Inferior parietal cortex (tissue), 1 donor: ENCODE results near the gene ADAMTS8.
A peak's percentile ranks its signal among the peaks of the same experiment; 100 is the strongest.
"Not testable (repeated sequence)": the region's sequence is repeated elsewhere in the genome, so short reads cannot be mapped to it uniquely, and the experiment has no call there.

ENCODE experiments used
- DNase-seq: peaks from one replicate; pipeline ENCODE4 v3.0.0-alpha.2; 2016; ENCODE audit errors: extremely low spot score

Gene ADAMTS8

GRCh38 chr11:130438401-130439159 is 10.2 kb upstream of the ADAMTS8 start:
- not testable (repeated sequence) for DNase-seq

GRCh38 chr11:130437848-130438247 is 9.4 kb upstream of the ADAMTS8 start:
- no peak for DNase-seq

DNA sequence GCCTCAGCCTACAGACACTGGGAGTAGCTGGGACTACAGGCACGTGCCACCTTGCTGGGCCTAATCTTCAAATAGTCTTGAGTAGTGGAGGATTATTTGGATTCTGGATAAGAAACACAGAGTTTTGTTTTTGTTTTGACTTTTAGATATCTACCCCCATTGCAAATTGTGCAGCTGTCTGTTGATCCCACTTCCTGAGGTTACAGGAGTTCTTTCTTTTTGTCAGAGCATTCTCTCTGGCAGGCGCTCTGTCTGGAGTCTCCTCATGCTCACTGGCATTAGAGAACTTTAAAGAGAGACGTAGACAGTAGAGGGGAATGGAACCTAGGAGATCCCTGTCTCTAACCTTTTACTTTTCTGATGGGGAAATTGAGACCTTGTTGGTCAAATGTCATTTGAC is 7.8 kb upstream of the ADAMTS8 start:
- DNase-seq = no peak

GRCh38 chr11:130435671-130436070 is 7.3 kb upstream of the ADAMTS8 start:
- no peak for DNase-seq

DNA sequence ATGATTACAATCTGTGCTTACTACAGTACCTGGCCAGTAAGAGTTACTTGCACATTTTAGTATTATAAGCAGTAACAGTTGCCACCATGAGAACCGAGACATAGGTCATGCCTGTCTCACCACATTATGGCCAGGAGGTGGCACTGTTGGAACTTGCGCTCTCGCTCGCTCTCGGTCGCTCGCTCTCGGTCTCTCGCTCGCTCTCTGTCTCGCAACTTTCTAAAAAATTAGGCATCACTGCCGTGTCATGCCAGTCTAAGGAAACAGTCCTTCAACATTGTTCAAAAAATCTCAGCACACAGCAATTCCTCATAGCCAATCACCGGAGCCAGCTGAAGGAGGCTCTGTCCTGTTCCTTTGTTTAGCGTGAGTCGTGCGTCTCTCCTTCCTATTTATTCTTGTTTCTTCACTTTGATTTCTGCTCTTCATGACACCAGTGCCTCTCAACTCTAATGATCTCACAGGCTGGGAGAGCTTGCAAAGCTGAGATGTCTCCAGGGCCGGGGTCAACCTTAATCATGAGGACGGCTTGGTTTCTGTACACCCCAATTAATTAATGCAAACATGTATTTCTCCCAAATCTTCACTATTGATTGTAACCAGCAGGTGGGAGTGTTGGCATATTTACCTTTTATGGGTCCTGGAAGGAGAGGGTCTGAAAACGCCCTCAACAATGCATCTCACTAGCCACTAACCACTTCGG is 6.3 kb upstream of the ADAMTS8 start:
- peak; percentile 93 for DNase-seq

- no peak for DNase-seq
These were observed 4.9 kb upstream of the ADAMTS8 start for GRCh38 chr11:130433357-130433756.

DNA sequence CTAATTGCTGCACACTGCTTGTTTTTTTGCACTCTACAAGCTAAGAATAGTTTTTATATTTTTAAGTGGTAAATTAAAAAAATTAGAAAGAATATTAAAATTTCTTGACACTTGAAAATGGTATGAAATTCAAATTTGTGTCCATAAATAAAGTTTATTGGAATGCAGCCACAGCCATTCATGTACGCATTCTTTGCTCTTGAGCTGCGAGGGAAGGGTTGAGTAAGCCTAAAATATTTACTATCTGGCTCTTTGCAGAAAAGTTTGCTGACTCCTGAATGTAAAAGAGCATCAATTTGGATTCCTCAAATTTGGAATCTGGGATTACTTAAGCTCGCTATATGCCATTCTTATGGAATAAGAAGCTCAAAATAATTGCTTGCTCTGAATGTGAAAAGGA is 3.4 kb upstream of the ADAMTS8 start:
- DNase-seq = no peak

- peak; percentile 82 for DNase-seq
These were observed 2.9 kb upstream of the ADAMTS8 start for GRCh38 chr11:130431331-130431773.

- no peak for DNase-seq
These were observed 1.6 kb upstream of the ADAMTS8 start for GRCh38 chr11:130429983-130430382.

GRCh38 chr11:130429120-130429681 is 792 bp upstream of the ADAMTS8 start:
- DNase-seq = no peak

DNA sequence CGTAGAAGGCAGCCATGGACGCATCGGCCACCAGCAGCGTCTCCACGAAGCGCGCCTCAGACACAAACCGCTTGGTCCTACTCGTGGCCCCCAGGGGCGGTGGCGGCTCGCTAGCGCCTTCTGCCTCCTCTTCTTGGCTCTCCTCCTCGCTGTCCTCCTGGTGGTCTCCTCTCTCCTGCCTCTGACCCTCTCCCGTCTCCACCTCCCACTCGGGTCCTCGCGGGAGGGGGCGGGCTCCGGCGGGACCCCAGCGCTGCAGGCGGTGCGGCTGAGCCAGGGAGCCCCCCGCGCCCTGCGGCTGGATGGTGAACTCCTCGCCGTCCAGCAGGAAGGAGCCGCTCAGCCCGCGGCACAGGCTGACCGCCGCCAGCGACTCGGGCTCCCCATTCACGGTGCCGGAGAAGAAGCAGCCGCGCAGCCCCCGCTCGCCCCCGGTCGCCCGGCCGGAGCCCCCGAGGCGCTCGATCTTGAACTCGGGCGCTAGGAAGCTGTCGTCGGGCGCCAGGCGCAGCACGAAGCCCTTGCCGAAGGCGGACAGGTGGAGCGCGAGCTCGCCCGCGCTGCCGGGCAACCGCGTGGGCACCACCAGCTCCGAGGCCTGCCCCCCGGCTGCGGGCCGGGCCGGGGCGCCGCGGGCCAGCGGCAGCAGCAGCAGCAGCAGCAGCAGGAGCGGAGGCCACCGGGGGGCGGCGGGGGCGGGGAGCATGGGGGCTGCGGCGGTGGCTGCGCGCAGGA is 661 bp downstream of the ADAMTS8 start:
- DNase-seq = no peak

- DNase-seq = no peak
These were observed 1.5 kb downstream of the ADAMTS8 start for GRCh38 chr11:130426837-130427341.

GRCh38 chr11:130426223-130426836 is 2.1 kb downstream of the ADAMTS8 start:
- no peak for DNase-seq

GRCh38 chr11:130425156-130425555 is 3.3 kb downstream of the ADAMTS8 start:
- DNase-seq = no peak

- DNase-seq = no peak
These were observed 3.7 kb downstream of the ADAMTS8 start for GRCh38 chr11:130424613-130425140.

GRCh38 chr11:130423541-130424142 is 4.8 kb downstream of the ADAMTS8 start:
- no peak for DNase-seq

GRCh38 chr11:130422251-130422995 is 6.0 kb downstream of the ADAMTS8 start:
- DNase-seq = no peak

DNA sequence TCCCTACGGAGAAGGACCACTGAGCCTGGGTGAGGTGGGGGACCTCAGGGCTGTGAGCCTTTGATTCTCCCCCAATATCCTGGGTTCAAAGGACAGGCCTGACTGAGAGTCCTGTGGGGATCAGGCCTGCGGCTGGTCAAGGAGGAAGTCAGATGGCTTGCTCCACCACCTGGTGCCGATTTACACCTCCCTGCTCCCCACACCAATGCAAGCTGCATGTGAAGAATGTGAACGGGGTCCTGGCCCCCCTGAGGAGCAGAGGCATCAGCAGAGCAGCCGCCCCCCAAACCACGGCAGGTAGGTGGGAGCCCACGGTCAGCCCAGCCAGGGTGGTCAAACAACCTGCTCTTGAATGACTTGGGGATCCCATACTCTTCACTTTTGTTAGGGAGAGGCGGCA is 6.7 kb downstream of the ADAMTS8 start:
- no peak for DNase-seq

DNA sequence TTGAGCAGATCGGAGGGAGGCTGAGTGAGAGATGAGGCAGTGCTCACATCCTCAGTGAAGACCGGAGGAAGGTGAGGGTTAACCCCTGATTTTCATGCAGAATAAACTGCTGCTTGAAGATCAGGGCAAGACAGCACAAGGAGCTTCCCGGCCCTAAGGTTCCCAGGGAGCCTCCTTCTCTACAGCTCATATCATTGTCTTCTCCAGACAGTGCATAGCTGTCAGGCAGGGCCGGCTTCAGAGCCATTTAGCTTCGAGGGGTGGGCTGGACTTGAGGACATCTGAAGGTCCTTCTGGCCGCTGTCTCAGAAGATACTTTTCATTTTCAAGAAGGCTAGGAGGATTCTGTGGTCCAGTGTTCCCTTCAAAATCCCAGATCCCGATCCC is 7.2 kb downstream of the ADAMTS8 start:
- DNase-seq = no peak
